ENCODE measurements around the gene AGK. TPM values are rescaled to one million over a fixed set of nuclear protein-coding genes. Genes with fewer than 3 reads are reported as not detected.
A peak's percentile ranks its signal among the peaks of the same experiment; 100 is the strongest.

The AGK gene, protein sequence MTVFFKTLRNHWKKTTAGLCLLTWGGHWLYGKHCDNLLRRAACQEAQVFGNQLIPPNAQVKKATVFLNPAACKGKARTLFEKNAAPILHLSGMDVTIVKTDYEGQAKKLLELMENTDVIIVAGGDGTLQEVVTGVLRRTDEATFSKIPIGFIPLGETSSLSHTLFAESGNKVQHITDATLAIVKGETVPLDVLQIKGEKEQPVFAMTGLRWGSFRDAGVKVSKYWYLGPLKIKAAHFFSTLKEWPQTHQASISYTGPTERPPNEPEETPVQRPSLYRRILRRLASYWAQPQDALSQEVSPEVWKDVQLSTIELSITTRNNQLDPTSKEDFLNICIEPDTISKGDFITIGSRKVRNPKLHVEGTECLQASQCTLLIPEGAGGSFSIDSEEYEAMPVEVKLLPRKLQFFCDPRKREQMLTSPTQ
- polyA plus RNA-seq (30.9 to 40.0 TPM (median 36.6 TPM) in 3 replicates), polyA minus RNA-seq (21.7 to 37.8 TPM (median 29.8 TPM) in 3 replicates)
- polyA plus RNA-seq (2011; ENCODE audit: low read depth) = 10.6 TPM
- 24.0 and 45.4 TPM in 2 replicates for polyA plus RNA-seq (2011; cell fraction: cytosol; rRNA removed)
- polyA plus RNA-seq (2011; cell fraction: nucleus; rRNA removed) = 54.0 and 61.2 TPM in 2 replicates
- polyA plus RNA-seq (2012; ENCODE audit: low replicate concordance) = 11.6 and 21.7 TPM in 2 replicates
- 12.9 TPM for polyA minus RNA-seq (2011; cell fraction: cytosol; rRNA and poly(A)+ RNA removed)
- polyA minus RNA-seq (2011; cell fraction: nucleus; rRNA and poly(A)+ RNA removed) = 24.0 and 47.0 TPM in 2 replicates

DNA sequence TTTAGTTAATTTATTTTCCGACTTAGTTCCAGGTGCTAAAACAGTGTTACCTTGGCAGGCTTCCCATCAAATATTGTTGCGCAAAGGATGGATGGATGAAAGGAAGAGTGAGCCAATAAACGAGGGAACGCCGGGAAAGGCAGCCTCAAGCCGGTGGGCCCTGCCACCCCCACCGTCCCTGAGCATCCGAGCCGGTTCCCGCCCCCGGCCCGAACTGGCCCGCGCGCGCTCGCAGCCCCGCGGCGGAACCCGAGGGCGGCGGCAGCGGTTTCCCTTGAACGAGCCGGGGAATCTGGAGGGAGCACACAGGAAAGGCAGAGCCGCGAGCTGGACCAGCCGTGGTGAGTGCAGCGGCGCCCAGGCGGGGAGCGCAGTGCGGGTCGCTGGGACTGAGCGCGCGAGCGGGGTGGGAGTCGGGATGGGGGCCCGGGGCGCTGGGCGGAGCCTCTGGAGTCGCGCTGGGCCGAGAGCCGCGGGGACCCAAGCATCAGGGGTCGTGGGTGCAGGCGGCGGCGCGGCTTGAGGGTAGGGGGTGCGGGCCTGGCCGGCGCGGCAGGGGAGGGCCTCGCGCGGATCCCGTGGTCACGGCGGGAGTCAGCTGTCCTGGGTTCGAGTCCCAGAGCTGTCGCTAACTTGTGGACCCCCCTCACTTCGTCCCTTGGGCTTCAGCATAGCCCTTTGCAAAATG, at the start of gene AGK:
Gene AGK, plus strand, starts transcription at position 317 of the 688 bp plus-strand sequence. CDS start 4,057 bp downstream, outside the sequence.
- H4K20me1 ChIP-seq (ENCODE audit: control insufficient read depth, extremely low read depth, insufficient read depth, low read length) = no peaks in the 10 kb centered on the region
- H3K27me3 ChIP-seq (ENCODE audit: control insufficient read depth, extremely low read depth, insufficient read depth, low read length) = no peaks in the 10 kb centered on the region
- H3K9me1 ChIP-seq (ENCODE audit: control insufficient read depth, extremely low read depth, insufficient read depth, low read length) = no peaks in the 10 kb centered on the region
- H3K9ac ChIP-seq (ENCODE audit: control insufficient read depth, extremely low read depth, insufficient read depth, low read length) = peak within 1 kb of the TSS; percentile 76
- H3K9me3 ChIP-seq (ENCODE audit: control insufficient read depth, low read depth, low read length) = no peaks in the 10 kb centered on the region
- peak within 1 kb of the TSS; percentile 99 for H2AFZ ChIP-seq (ENCODE audit: control insufficient read depth, low read length)
- peak within 1 kb of the TSS; percentile 84 for H3K4me2 ChIP-seq (ENCODE audit: control insufficient read depth, extremely low read depth, insufficient read depth, low read depth, low read length)
- H3K4me1 ChIP-seq (ENCODE audit: control insufficient read depth, extremely low read depth, insufficient read depth, low read length) = peaks cover 5% of the 10 kb centered on the region
- TF ChIP-seq, protein P1, sequence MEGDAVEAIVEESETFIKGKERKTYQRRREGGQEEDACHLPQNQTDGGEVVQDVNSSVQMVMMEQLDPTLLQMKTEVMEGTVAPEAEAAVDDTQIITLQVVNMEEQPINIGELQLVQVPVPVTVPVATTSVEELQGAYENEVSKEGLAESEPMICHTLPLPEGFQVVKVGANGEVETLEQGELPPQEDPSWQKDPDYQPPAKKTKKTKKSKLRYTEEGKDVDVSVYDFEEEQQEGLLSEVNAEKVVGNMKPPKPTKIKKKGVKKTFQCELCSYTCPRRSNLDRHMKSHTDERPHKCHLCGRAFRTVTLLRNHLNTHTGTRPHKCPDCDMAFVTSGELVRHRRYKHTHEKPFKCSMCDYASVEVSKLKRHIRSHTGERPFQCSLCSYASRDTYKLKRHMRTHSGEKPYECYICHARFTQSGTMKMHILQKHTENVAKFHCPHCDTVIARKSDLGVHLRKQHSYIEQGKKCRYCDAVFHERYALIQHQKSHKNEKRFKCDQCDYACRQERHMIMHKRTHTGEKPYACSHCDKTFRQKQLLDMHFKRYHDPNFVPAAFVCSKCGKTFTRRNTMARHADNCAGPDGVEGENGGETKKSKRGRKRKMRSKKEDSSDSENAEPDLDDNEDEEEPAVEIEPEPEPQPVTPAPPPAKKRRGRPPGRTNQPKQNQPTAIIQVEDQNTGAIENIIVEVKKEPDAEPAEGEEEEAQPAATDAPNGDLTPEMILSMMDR (optimal IDR thresholded peaks at IDR 0.05 in 1 of 3, IDR thresholded peaks at IDR 0.05 in 1 of 3, conservative IDR thresholded peaks at IDR 0.05 in 1 of 3; ENCODE audit: extremely low read depth in 1 of 3, insufficient read depth in 2 of 3, low read length in 3 of 3) = no peak
- no peak for TF ChIP-seq EZH2 (IDR thresholded peaks at IDR 0.05; ENCODE audit: low read length)
- H3K36me3 ChIP-seq (ENCODE audit: control insufficient read depth in 2 of 2, extremely low read depth in 1 of 2, insufficient read depth in 2 of 2, low read length in 2 of 2) = no peaks in the 10 kb centered on the region
- no peak for DNase-seq (ENCODE audit: low read depth, low spot score)
- FAIRE-seq = no peak
- H3K79me2 ChIP-seq (ENCODE audit: control insufficient read depth, insufficient read depth, low read length) = peaks cover 18% of the 10 kb centered on the region
- H3K4me3 ChIP-seq (ENCODE audit: control insufficient read depth in 2 of 3, extremely low read depth in 1 of 3, insufficient read depth in 2 of 3, low read depth in 1 of 3, low read length in 3 of 3) = peak within 1 kb of the TSS; percentile 75 to 88 (median 85)
- dilution Hi-C loops (cut with MboI; ENCODE audit: extremely low pct_ligation_motif_present, low sequenced_read_pairs) = no loop called here
- peak within 1 kb of the TSS; percentile 17 for H3K27ac ChIP-seq (ENCODE audit: control insufficient read depth, insufficient read depth, low read length)

DNA sequence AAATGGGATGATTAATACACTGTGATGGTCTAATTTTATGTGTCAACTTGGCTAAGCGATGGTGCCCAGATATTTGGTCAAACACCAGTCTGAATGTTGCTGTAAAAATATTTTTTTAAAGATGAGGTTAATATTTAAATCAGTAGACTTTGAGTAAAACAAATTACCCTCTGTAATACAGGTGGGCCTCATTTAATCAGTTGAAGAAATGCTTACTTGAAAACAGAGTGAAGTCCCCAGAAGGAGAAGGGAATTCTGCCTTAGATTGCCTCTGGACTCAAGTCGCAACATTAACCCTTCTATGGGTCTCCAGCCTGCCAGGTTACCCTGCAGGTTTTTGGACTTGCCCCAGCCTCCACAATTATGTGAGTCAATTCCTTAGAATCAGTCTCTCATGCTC, 49.8 kb upstream of the AGK start:
- Histone ChIP-seq H3K4me1 (ENCODE audit: control insufficient read depth, extremely low read depth, insufficient read depth, low read length) (no peaks in the 10 kb centered on the region), H3K4me3 (ENCODE audit: control insufficient read depth in 2 of 3, extremely low read depth in 1 of 3, insufficient read depth in 2 of 3, low read depth in 1 of 3, low read length in 3 of 3) (no peak overlapping the region), H3K9me3 (ENCODE audit: control insufficient read depth, low read depth, low read length) (no peaks in the 10 kb centered on the region), H2AFZ (ENCODE audit: control insufficient read depth, low read length) (no peak overlapping the region), H3K79me2 (ENCODE audit: control insufficient read depth, insufficient read depth, low read length) (no peaks in the 10 kb centered on the region), H3K27me3 (ENCODE audit: control insufficient read depth, extremely low read depth, insufficient read depth, low read length) (no peaks in the 10 kb centered on the region), H4K20me1 (ENCODE audit: control insufficient read depth, extremely low read depth, insufficient read depth, low read length) (no peaks in the 10 kb centered on the region), H3K27ac (ENCODE audit: control insufficient read depth, insufficient read depth, low read length) (no peak overlapping the region), H3K4me2 (ENCODE audit: control insufficient read depth, extremely low read depth, insufficient read depth, low read depth, low read length) (no peak overlapping the region), H3K9ac (ENCODE audit: control insufficient read depth, extremely low read depth, insufficient read depth, low read length) (no peak overlapping the region), H3K9me1 (ENCODE audit: control insufficient read depth, extremely low read depth, insufficient read depth, low read length) (no peaks in the 10 kb centered on the region), H3K36me3 (ENCODE audit: control insufficient read depth in 2 of 2, extremely low read depth in 1 of 2, insufficient read depth in 2 of 2, low read length in 2 of 2) (no peaks in the 10 kb centered on the region)
- DNase-seq (ENCODE audit: low read depth, low spot score) (no peak), FAIRE-seq (no peak)
- dilution Hi-C loops (cut with MboI; ENCODE audit: extremely low pct_ligation_motif_present, low sequenced_read_pairs) = no loop called here
- TF ChIP-seq, protein P1 (optimal IDR thresholded peaks at IDR 0.05 in 1 of 3, IDR thresholded peaks at IDR 0.05 in 1 of 3, conservative IDR thresholded peaks at IDR 0.05 in 1 of 3; ENCODE audit: extremely low read depth in 1 of 3, insufficient read depth in 2 of 3, low read length in 3 of 3) = no peak
- no peak for TF ChIP-seq EZH2 (IDR thresholded peaks at IDR 0.05; ENCODE audit: low read length)

Data from keratinocyte (primary cell).